ENCODE data around the gene GPR176.

GRCh38 chr15:39781147-39781966 is 138.7 kb downstream of the GPR176 start:
- no peak for TF ChIP-seq EP300 (IDR thresholded peaks at IDR 0.05; ENCODE audit: borderline replicate concordance)
- no peak for TF ChIP-seq NFIC (IDR thresholded peaks at IDR 0.05)
- TF ChIP-seq FOXM1 (IDR thresholded peaks at IDR 0.05; ENCODE audit: borderline replicate concordance, low read depth) = no peak
- no peak for TF ChIP-seq MAX (IDR thresholded peaks at IDR 0.05)
- no peak for TF ChIP-seq ZBTB7A (IDR thresholded peaks at IDR 0.05; ENCODE audit: low read depth)

Data from Ishikawa (cell line).